HEK293 (cell line): ENCODE data around the gene ZBTB38.

ENCODE experiments used
- CTCF ChIA-PET: fragments of 350-600 bp; formaldehyde crosslinking; extraction: SDS; loops from one replicate; lab custom pipeline; 2021; ENCODE audit warnings: antibody characterized with exemption; lab: Yijun Ruan, JAX
- POLR2A ChIA-PET: fragments of 300-600 bp; formaldehyde crosslinking; extraction: SDS; loops from one replicate; lab custom pipeline; 2020; ENCODE audit warnings: antibody characterized with exemption, inconsistent platforms; lab: Yijun Ruan, JAX
- H3K27ac ChIP-seq: fragments of 200-500 bp; sonication (Bioruptor generic); 2 replicates; pipeline ENCODE4 v1.5.1; 2014; ENCODE audit warnings: low read depth, low read length, control low read depth, inconsistent platforms; ENCODE audit errors: extremely low read depth
- H3K36me3 ChIP-seq, 2 experiments: fragments of 200-500 bp in 1 of 2; sonication (Bioruptor generic) in 1 of 2; 1 replicate in 1 of 2; 2 replicates in 1 of 2; pipeline ENCODE4 v1.5.1; 2014 to 2017; ENCODE audit warnings: inconsistent platforms in 2 of 2, low read length in 2 of 2; ENCODE audit not compliant: control insufficient read depth in 2 of 2, insufficient read depth in 1 of 2
- H3K4me1 ChIP-seq: fragments of 200-500 bp; sonication (Bioruptor generic); 2 replicates; pipeline ENCODE4 v1.5.1; 2014; ENCODE audit warnings: mild to moderate bottlenecking, low read length, inconsistent platforms; ENCODE audit not compliant: control insufficient read depth, insufficient read depth
- H3K4me3 ChIP-seq: 2 replicates; pipeline ENCODE4 v1.5.1; 2011; ENCODE audit warnings: low read depth, mild to moderate bottlenecking, control low read depth, low read length, moderate library complexity
- H3K9me3 ChIP-seq: fragments of 200-500 bp; sonication (Bioruptor generic); 2 replicates; pipeline ENCODE4 v1.5.1; 2014; ENCODE audit warnings: low read depth, low read length, inconsistent platforms; ENCODE audit not compliant: control insufficient read depth, insufficient read depth
- ATF2 ChIP-seq: fragments of 450-650 bp; formaldehyde crosslinking; IDR thresholded peaks from 2 replicates; pipeline ENCODE4 v1.5.1; 2016; ENCODE audit warnings: missing biosample characterization, missing genetic modification characterization, low read depth
- FEZF1 ChIP-seq: fragments of 450-650 bp; formaldehyde crosslinking; IDR thresholded peaks from 2 replicates; pipeline ENCODE4 v1.5.1; 2016; ENCODE audit warnings: missing biosample characterization, missing genetic modification characterization
- GLI2 ChIP-seq: fragments of 450-650 bp; formaldehyde crosslinking; IDR thresholded peaks from 2 replicates; pipeline ENCODE4; 2017; ENCODE audit warnings: missing biosample characterization, missing genetic modification characterization, low read depth, borderline replicate concordance
- GLIS1 ChIP-seq: fragments of 450-650 bp; formaldehyde crosslinking; IDR thresholded peaks from 2 replicates; pipeline ENCODE4 v1.5.1; 2016; ENCODE audit warnings: missing biosample characterization, missing genetic modification characterization
- HOXC10 ChIP-seq: sonication (generic); formaldehyde crosslinking; IDR thresholded peaks from 2 replicates; pipeline ENCODE4 v1.8.1; 2023; ENCODE audit warnings: mild to moderate bottlenecking, missing genetic modification reagents
- PRDM6 ChIP-seq: fragments of 450-650 bp; formaldehyde crosslinking; IDR thresholded peaks from 2 replicates; pipeline ENCODE4 v1.5.1; 2017; ENCODE audit warnings: missing biosample characterization, missing genetic modification characterization
- SCRT2 ChIP-seq: fragments of 450-650 bp; formaldehyde crosslinking; IDR thresholded peaks from 2 replicates; pipeline ENCODE4 v1.5.1; 2016; ENCODE audit warnings: missing biosample characterization, missing genetic modification characterization
- TRIM28 ChIP-seq: IDR thresholded peaks from 2 replicates; pipeline ENCODE4 v1.6.1; 2011; ENCODE audit warnings: low read length, control low read depth, borderline replicate concordance
- WT1 ChIP-seq: fragments of 450-650 bp; formaldehyde crosslinking; IDR thresholded peaks from 2 replicates; pipeline ENCODE4 v1.5.1; 2016; ENCODE audit warnings: missing biosample characterization, missing genetic modification characterization
- ZBTB17 ChIP-seq: fragments of 450-650 bp; formaldehyde crosslinking; IDR thresholded peaks from 2 replicates; pipeline ENCODE4 v1.5.1; 2016; ENCODE audit warnings: missing biosample characterization, missing genetic modification characterization
- ZBTB26 ChIP-seq: fragments of 450-650 bp; formaldehyde crosslinking; optimal IDR thresholded peaks from 2 replicates; pipeline ENCODE3; 2016; ENCODE audit warnings: missing biosample characterization, mild to moderate bottlenecking, missing genetic modification characterization
- ZBTB44 ChIP-seq: fragments of 450-650 bp; IDR thresholded peaks from 2 replicates; pipeline ENCODE4 v1.5.1; 2018; ENCODE audit warnings: missing biosample characterization, mild to moderate bottlenecking, missing genetic modification characterization
- ZIC2 ChIP-seq: fragments of 450-650 bp; formaldehyde crosslinking; IDR thresholded peaks from 2 replicates; pipeline ENCODE4 v1.5.1; 2016; ENCODE audit warnings: missing biosample characterization, missing genetic modification characterization
- ZNF132 ChIP-seq: fragments of 450-650 bp; formaldehyde crosslinking; IDR thresholded peaks from 2 replicates; pipeline ENCODE4 v1.5.1; 2017; ENCODE audit warnings: missing biosample characterization, missing genetic modification characterization, borderline replicate concordance
- ZNF335 ChIP-seq: fragments of 450-650 bp; formaldehyde crosslinking; conservative IDR thresholded peaks from 2 replicates; pipeline ENCODE4 v1.5.1; 2016; ENCODE audit warnings: missing biosample characterization, missing genetic modification characterization
- ZNF37A ChIP-seq: fragments of 450-650 bp; IDR thresholded peaks from 2 replicates; pipeline ENCODE4 v1.5.1; 2018; ENCODE audit warnings: missing biosample characterization, missing genetic modification characterization
- ZNF394 ChIP-seq: fragments of 450-650 bp; formaldehyde crosslinking; IDR thresholded peaks from 2 replicates; pipeline ENCODE4 v1.5.1; 2016; ENCODE audit warnings: missing biosample characterization, missing genetic modification characterization, mild to moderate bottlenecking, moderate library complexity, borderline replicate concordance
- ZNF510 ChIP-seq: fragments of 450-650 bp; formaldehyde crosslinking; IDR thresholded peaks from 2 replicates; pipeline ENCODE4 v1.5.1; 2018; ENCODE audit warnings: mild to moderate bottlenecking, missing genetic modification characterization, missing biosample characterization; ENCODE audit not compliant: insufficient replicate concordance
- ZNF548 ChIP-seq: fragments of 450-650 bp; formaldehyde crosslinking; IDR thresholded peaks from 2 replicates; pipeline ENCODE4 v1.5.1; 2016; ENCODE audit warnings: missing biosample characterization, missing genetic modification characterization
- ZNF549 ChIP-seq: fragments of 450-650 bp; IDR thresholded peaks from 2 replicates; pipeline ENCODE4 v1.5.1; 2018; ENCODE audit warnings: missing biosample characterization, missing genetic modification characterization, mild to moderate bottlenecking, inconsistent platforms, moderate library complexity
- ZNF571 ChIP-seq: fragments of 450-650 bp; formaldehyde crosslinking; IDR thresholded peaks from 2 replicates; pipeline ENCODE4 v1.5.0; 2017; ENCODE audit warnings: missing biosample characterization, missing genetic modification characterization
- ZNF600 ChIP-seq: fragments of 450-650 bp; formaldehyde crosslinking; IDR thresholded peaks from 2 replicates; pipeline ENCODE4 v1.5.1; 2016; ENCODE audit warnings: missing biosample characterization, missing genetic modification characterization
- ZNF639 ChIP-seq: fragments of 450-650 bp; formaldehyde crosslinking; IDR thresholded peaks from 2 replicates; pipeline ENCODE4 v1.5.1; 2016; ENCODE audit warnings: missing biosample characterization, missing genetic modification characterization
- ZNF76 ChIP-seq: fragments of 450-650 bp; formaldehyde crosslinking; IDR thresholded peaks from 2 replicates; pipeline ENCODE4; 2016; ENCODE audit warnings: low read depth, missing biosample characterization, missing genetic modification characterization, borderline replicate concordance
- ZNF768 ChIP-seq: fragments of 450-650 bp; formaldehyde crosslinking; IDR thresholded peaks from 2 replicates; pipeline ENCODE4 v1.5.1; 2018; ENCODE audit warnings: missing biosample characterization, mild to moderate bottlenecking, missing genetic modification characterization
- ZNF843 ChIP-seq: fragments of 450-650 bp; formaldehyde crosslinking; IDR thresholded peaks from 2 replicates; pipeline ENCODE4 v1.5.1; 2016; ENCODE audit warnings: missing biosample characterization, missing genetic modification characterization

The ZBTB38 gene

GRCh38 chr3:141382571-141382970 lies 14.3 kb downstream of the ZBTB38 start:
- H3K4me1 ChIP-seq, result peaks cover 4% of the 10 kb centered on the region; the same call in 1 of the 2 replicates
- peak; percentile 55 for TF ChIP-seq ZIC2 (tag by site-specific recombination)
- no peak for TF ChIP-seq HOXC10 (CRISPR knock-in tag)
- TF ChIP-seq ZNF843 (tag by site-specific recombination), result no peak
- no peak for TF ChIP-seq ATF2 (tag by site-specific recombination)
- no peak for TF ChIP-seq ZNF768 (tag by site-specific recombination)
- TF ChIP-seq SCRT2 (tag by site-specific recombination), result no peak
- TF ChIP-seq ZNF549 (tag by site-specific recombination), result no peak
- TF ChIP-seq ZNF132 (tag by site-specific recombination), result no peak
- no peak for TF ChIP-seq ZNF394 (tag by site-specific recombination)
- ChIA-PET CTCF (interaction anchor here (0.5 to 0.8 kb wide), 3 partner anchors 9 to 278 kb away, joined by 3 to 4 read pairs (median 3); no protein-coding TSS in a partner anchor), POLR2A (no interaction called here)
- H3K36me3 ChIP-seq, result no peaks in the 10 kb centered on the region
- no peak overlapping the region for H3K27ac ChIP-seq
- no peaks in the 10 kb centered on the region for H3K9me3 ChIP-seq
- no peak overlapping the region for H3K4me3 ChIP-seq

- Histone ChIP-seq H3K9me3 (no peaks in the 10 kb centered on the region), H3K36me3 (no peaks in the 10 kb centered on the region), H3K27ac (peak overlapping the region; percentile 29; the same call in 1 of the 2 replicates), H3K4me3 (no peak overlapping the region), H3K4me1 (peaks cover 4% of the 10 kb centered on the region; the same call in 1 of the 2 replicates)
- TF ChIP-seq WT1 (tag by site-specific recombination) (peak; percentile 44; the same call in 1 of the 2 replicates), PRDM6 (tag by site-specific recombination) (peak; percentile 92), ZNF37A (tag by site-specific recombination) (no peak), ZBTB17 (tag by site-specific recombination) (peak; percentile 72; the same call in 1 of the 2 replicates), ZBTB26 (tag by site-specific recombination) (no peak), ZNF571 (no peak), ZNF335 (peak; percentile 72), GLI2 (tag by site-specific recombination) (peak; percentile 30; the same call in 1 of the 2 replicates), ZNF639 (tag by site-specific recombination) (peak; percentile 50; the same call in 1 of the 2 replicates), FEZF1 (peak; percentile 56), ZNF843 (tag by site-specific recombination) (0 out of 2 replicates have a peak, but pooled peaks have one; percentile 28), ZNF600 (0 out of 2 replicates have a peak, but pooled peaks have one; percentile 21), ZNF548 (no peak), ZNF76 (no peak), ZBTB44 (peak; percentile 87), ZNF510 (tag by site-specific recombination) (no peak), GLIS1 (tag by site-specific recombination) (peak; percentile 63), TRIM28 (peak; percentile 64; the same call in 1 of the 2 replicates)
- POLR2A ChIA-PET, result no interaction called here
- CTCF ChIA-PET, result interaction anchor here (1.2 to 2.2 kb wide), 2 partner anchors 18 to 59 kb away, joined by 3 to 17 read pairs; no protein-coding TSS in a partner anchor
These were observed 15.3 kb downstream of the ZBTB38 start for GRCh38 chr3:141383555-141384129.
